Lower leg skin (tissue), 4 donors: ENCODE measurements around the gene DEDD2. TPM values are rescaled to one million over a fixed set of nuclear protein-coding genes. Genes with fewer than 3 reads are reported as not detected.

Source experiments
- DNase-seq, 2 donors: peaks; one replicate each; pipeline ENCODE4 v3.0.0-alpha.2; 2019; ENCODE audit warnings: low spot score in 2 of 2
- H3K4me3 ChIP-seq: fragments of 200-600 bp; sonication (generic); 2 replicates; pipeline ENCODE4 v1.5.1; 2017; ENCODE audit warnings: mild to moderate bottlenecking, low read depth; ENCODE audit not compliant: poor library complexity, severe bottlenecking
- CTCF ChIP-seq, 3 donors: fragments of 450-650 bp; IDR thresholded peaks; one replicate each; pipeline ENCODE4 v1.5.1; 2016; ENCODE audit warnings: antibody characterized with exemption in 3 of 3, mild to moderate bottlenecking in 3 of 3, moderate library complexity in 2 of 3
- POLR2A ChIP-seq, 2 donors: fragments of 450-650 bp; IDR thresholded peaks; one replicate each; pipeline ENCODE4 v1.6.1; 2016 to 2017; ENCODE audit warnings: antibody characterized with exemption in 2 of 2, mild to moderate bottlenecking in 1 of 2, moderate library complexity in 1 of 2
- WGBS, 2 donors: methylation state at CpG; one replicate each; pipeline ENCODE4 v1.1.5; 2018; 5-methylcytosine and 5-hydroxymethylcytosine counted together
- intact Hi-C: fragments of 100-400 bp; cut with DNase I; formaldehyde crosslinking; loops from one replicate; pipeline ENCODE4 v1.15.0; 2023; ENCODE audit warnings: low total_unique reads
- total RNA-seq, 4 donors: library from RNA; depleted of rRNA; stranded (reverse); fragments of >200 nt; gene quantifications; one replicate each; pipeline ENCODE4 v1.1.0, GENCODE V29; 2016

Gene DEDD2
- total RNA-seq, 4 donors from 2014 or later, result 82.9 to 135 (median 93.5) TPM

- intact Hi-C loops, result no loop called here
- TF ChIP-seq CTCF (IDR thresholded peaks at IDR 0.05) (no peak), POLR2A (IDR thresholded peaks at IDR 0.05) (no peak)
- 86 to 90% methylated on average over 1 of the region's 1 CpG for WGBS, 2 donors
- no peak overlapping the region for H3K4me3 ChIP-seq
- no peak for DNase-seq
Measured at GRCh38 chr19:42212886-42213285, 4.6 kb downstream of the DEDD2 start.

- intact Hi-C loops, result no loop called here
Measured at GRCh38 chr19:42208612-42209011, 8.9 kb downstream of the DEDD2 start.

GRCh38 chr19:42207767-42208271 is 9.7 kb downstream of the DEDD2 start:
- no peak for DNase-seq
- 62 to 73% methylated on average over 6 of the region's 6 CpGs for WGBS, 2 donors
- intact Hi-C loops, result no loop called here
- TF ChIP-seq CTCF (IDR thresholded peaks at IDR 0.05) (no peak), POLR2A (IDR thresholded peaks at IDR 0.05) (no peak)
- no peak overlapping the region for H3K4me3 ChIP-seq

More at GRCh38 chr19:42208612-42209011, 8.9 kb downstream of the DEDD2 start:
- DNase-seq, result no peak
- no peak for TF ChIP-seq CTCF (IDR thresholded peaks at IDR 0.05)
- no peak for TF ChIP-seq POLR2A (IDR thresholded peaks at IDR 0.05)
- H3K4me3 ChIP-seq, result no peak overlapping the region
- WGBS, 2 donors, result 75 to 77% methylated on average over 11 of the region's 11 CpGs

- no peak for DNase-seq
- 58 to 68% methylated on average over 14 of the region's 14 CpGs for WGBS, 2 donors
- TF ChIP-seq CTCF (IDR thresholded peaks at IDR 0.05), result no peak
- TF ChIP-seq POLR2A (IDR thresholded peaks at IDR 0.05), result no peak
- intact Hi-C loops, result no loop called here
- H3K4me3 ChIP-seq, result no peak overlapping the region
Measured at GRCh38 chr19:42206871-42207755, 10.4 kb downstream of the DEDD2 start.

GRCh38 chr19:42204664-42205063 is 12.8 kb downstream of the DEDD2 start:
- 86 to 91% methylated on average over 6 of the region's 6 CpGs for WGBS, 2 donors
- intact Hi-C loops, result no loop called here
- H3K4me3 ChIP-seq, result no peak overlapping the region
- TF ChIP-seq POLR2A (IDR thresholded peaks at IDR 0.05), result no peak
- no peak for TF ChIP-seq CTCF (IDR thresholded peaks at IDR 0.05)
- DNase-seq, result no peak
